NCI-H146 treated with DMSO at 0.1 percent for 48 hours (cell line): ENCODE measurements around the gene GKN1.

ENCODE experiments used
- DNase-seq: peaks from one replicate; lab custom pipeline; 2025; ENCODE audit not compliant: unreplicated experiment; lab: John Stamatoyannopoulos, UW

The GKN1 gene

GRCh38 chr2:69001879-69002278 lies 27.4 kb downstream of the GKN1 start:
- no peak for DNase-seq

- no peak for DNase-seq
Measured at GRCh38 chr2:69003731-69004130, 29.3 kb downstream of the GKN1 start.

- DNase-seq = no peak
Measured at GRCh38 chr2:69007169-69007568, 32.7 kb downstream of the GKN1 start.

- no peak for DNase-seq
Measured at GRCh38 chr2:69007603-69008002, 33.2 kb downstream of the GKN1 start.

- no peak for DNase-seq
Measured at GRCh38 chr2:69010437-69011194, 36.2 kb downstream of the GKN1 start.

GRCh38 chr2:69011611-69012157 lies 37.2 kb downstream of the GKN1 start:
- DNase-seq = no peak

- DNase-seq = no peak
Measured at GRCh38 chr2:69012310-69013141, 38.1 kb downstream of the GKN1 start.

GRCh38 chr2:69013142-69013839 lies 38.9 kb downstream of the GKN1 start, which contains the start of gene ANTXR1:
Gene ANTXR1 (plus strand): TSS chr2:69013179. CDS start chr2:69013500, 321 bp downstream.
- peak; percentile 6 for DNase-seq

GRCh38 chr2:69013840-69014821 lies 39.7 kb downstream of the GKN1 start:
- DNase-seq = no peak

- no peak for DNase-seq
Measured at GRCh38 chr2:69017080-69017479, 42.6 kb downstream of the GKN1 start.

- DNase-seq = no peak
Measured at GRCh38 chr2:69017835-69018234, 43.4 kb downstream of the GKN1 start.

GRCh38 chr2:69018678-69019095 lies 44.3 kb downstream of the GKN1 start:
- DNase-seq = no peak

- no peak for DNase-seq
Measured at GRCh38 chr2:69020496-69021426, 46.3 kb downstream of the GKN1 start.

GRCh38 chr2:69021727-69022126 lies 47.3 kb downstream of the GKN1 start:
- no peak for DNase-seq

GRCh38 chr2:69022548-69022947 lies 48.1 kb downstream of the GKN1 start:
- no peak for DNase-seq

- no peak for DNase-seq
Measured at GRCh38 chr2:69023236-69023635, 48.8 kb downstream of the GKN1 start.

- peak; percentile 0 for DNase-seq
Measured at GRCh38 chr2:69026026-69026425, 51.6 kb downstream of the GKN1 start.

- no peak for DNase-seq
Measured at GRCh38 chr2:69026691-69027459, 52.4 kb downstream of the GKN1 start.
